ENCODE measurements around the gene MATN3.

- no peak for TF ChIP-seq CTCF (IDR thresholded peaks at IDR 0.05)
- TF ChIP-seq POLR2A (IDR thresholded peaks at IDR 0.05) = no peak
Measured at GRCh38 chr2:19949071-19949470, 63.4 kb downstream of the MATN3 start.
